Epithelial cell of proximal tubule (primary cell): ENCODE data around the gene FES. TPM values are rescaled to one million over a fixed set of nuclear protein-coding genes. Genes with fewer than 3 reads are reported as not detected.

Source experiments
- DNase-seq: peaks from one replicate; pipeline ENCODE4 v3.0.0-alpha.2; 2011; ENCODE audit warnings: low read depth
- H3K4me3 ChIP-seq: 2 replicates; pipeline ENCODE4 v1.5.1; 2011; ENCODE audit warnings: low read depth, mild to moderate bottlenecking, low read length
- total RNA-seq: library from RNA; depleted of rRNA; stranded (reverse); fragments of >200 nt; gene quantifications from 2 replicates; pipeline ENCODE4 v1.2.3, GENCODE V29; 2015
- TF ChIP-seq, protein P1 (sequence below): conservative IDR thresholded peaks from 2 replicates; pipeline ENCODE4 v1.5.1; 2012; ENCODE audit warnings: low read depth, mild to moderate bottlenecking, low read length

Gene FES
- total RNA-seq, 1 donor from 2014 or later: 24.6 TPM

GRCh38 chr15:90910441-90911301 is 26.4 kb downstream of the FES start:
- no peak overlapping the region for H3K4me3 ChIP-seq
- TF ChIP-seq, protein P1, sequence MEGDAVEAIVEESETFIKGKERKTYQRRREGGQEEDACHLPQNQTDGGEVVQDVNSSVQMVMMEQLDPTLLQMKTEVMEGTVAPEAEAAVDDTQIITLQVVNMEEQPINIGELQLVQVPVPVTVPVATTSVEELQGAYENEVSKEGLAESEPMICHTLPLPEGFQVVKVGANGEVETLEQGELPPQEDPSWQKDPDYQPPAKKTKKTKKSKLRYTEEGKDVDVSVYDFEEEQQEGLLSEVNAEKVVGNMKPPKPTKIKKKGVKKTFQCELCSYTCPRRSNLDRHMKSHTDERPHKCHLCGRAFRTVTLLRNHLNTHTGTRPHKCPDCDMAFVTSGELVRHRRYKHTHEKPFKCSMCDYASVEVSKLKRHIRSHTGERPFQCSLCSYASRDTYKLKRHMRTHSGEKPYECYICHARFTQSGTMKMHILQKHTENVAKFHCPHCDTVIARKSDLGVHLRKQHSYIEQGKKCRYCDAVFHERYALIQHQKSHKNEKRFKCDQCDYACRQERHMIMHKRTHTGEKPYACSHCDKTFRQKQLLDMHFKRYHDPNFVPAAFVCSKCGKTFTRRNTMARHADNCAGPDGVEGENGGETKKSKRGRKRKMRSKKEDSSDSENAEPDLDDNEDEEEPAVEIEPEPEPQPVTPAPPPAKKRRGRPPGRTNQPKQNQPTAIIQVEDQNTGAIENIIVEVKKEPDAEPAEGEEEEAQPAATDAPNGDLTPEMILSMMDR: no peak
- no peak for DNase-seq

DNA sequence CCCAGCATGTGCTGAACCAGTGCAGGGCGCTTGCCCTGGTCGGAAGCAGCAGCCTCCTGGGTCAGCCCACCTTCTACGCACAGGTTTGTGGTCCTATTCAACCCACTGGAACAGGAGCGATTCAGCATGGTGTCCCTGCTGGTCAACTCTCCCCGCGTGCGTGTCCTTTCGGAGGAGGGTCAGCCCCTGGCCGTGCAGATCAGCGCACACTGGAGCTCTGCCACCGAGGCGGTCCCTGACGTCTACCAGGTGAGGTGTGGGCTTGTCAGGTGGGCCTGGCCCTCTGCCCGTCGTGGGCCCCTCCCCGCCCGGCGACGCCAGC is 27.0 kb downstream of the FES start:
- TF ChIP-seq, protein P1: no peak
- H3K4me3 ChIP-seq: no peak overlapping the region
- DNase-seq: no peak

DNA sequence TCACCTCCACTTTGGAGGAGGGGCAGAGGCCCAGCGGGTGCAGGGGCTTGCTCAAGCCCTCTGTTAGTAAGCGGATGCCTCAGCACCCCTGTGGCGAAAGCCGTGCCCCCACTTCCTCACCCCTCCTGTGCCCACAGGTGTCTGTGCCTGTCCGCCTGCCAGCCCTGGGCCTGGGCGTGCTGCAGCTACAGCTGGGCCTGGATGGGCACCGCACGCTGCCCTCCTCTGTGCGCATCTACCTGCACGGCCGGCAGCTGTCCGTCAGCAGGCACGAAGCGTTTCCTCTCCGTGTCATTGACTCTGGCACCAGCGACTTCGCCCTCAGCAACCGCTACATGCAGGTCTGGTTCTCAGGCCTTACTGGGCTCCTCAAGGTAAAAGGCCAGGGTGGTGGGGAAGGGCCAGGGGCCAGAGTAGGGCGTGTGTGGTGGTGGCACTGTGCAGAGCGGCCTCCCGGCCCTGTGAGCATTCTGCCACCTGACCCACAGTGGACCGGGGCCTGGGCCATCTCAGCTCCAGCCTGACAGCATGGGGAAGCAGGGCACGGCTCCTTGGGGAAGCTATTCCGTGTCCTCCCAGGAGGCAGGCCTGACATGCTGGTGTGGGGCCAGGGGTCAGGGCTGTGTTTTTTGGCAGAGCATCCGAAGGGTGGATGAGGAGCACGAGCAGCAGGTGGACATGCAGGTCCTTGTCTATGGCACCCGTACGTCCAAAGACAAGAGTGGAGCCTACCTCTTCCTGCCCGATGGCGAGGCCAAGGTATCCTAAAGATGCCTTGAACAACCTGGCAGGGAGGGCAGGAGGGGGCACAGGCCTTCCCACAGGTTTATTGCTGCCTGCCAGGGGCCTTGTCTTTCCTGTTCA is 27.8 kb downstream of the FES start:
- TF ChIP-seq, protein P1: no peak
- DNase-seq: no peak

DNA sequence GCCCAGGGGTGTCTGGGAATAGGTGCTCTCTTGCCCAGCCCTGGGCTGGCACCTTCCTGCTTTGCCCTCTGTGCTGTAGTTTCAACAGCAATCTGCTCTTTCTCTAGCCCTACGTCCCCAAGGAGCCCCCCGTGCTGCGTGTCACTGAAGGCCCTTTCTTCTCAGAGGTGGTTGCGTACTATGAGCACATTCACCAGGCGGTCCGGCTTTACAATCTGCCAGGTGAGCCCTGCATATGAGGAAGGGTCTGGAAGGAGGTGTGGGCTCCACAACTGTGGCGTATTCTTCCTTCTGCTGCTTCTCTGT is 28.4 kb downstream of the FES start:
- no peak for DNase-seq
- H3K4me3 ChIP-seq: no peak overlapping the region
- TF ChIP-seq, protein P1: no peak

More for the DNA sequence above, 27.8 kb downstream of the FES start:
- no peak overlapping the region for H3K4me3 ChIP-seq

DNA sequence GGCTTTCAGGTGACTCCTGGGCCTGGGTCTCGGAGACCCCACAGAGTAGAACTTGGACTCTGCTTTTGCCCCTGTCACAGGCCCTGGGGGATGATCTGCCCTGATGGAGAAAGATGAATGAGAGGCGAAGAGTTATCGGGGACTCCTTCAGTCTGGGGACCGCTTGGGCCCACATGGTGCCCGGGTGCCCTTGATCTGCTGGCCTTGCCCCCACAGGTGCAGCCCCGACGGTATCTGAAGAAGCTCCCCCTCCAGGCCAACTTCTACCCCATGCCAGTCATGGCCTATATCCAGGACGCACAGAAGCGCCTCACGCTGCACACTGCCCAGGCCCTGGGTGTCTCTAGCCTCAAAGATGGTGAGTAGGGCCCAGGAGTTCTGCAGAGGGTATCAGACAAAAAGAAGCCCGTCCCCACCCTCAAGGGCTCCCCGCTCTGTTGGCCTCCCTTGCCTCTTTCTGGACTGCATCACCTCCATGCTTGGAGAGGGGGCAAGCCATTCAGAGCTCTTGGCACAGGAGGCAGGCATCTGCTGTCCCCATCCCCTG is 29.2 kb downstream of the FES start:
- no peak for DNase-seq
- no peak overlapping the region for H3K4me3 ChIP-seq
- TF ChIP-seq, protein P1: no peak

DNA sequence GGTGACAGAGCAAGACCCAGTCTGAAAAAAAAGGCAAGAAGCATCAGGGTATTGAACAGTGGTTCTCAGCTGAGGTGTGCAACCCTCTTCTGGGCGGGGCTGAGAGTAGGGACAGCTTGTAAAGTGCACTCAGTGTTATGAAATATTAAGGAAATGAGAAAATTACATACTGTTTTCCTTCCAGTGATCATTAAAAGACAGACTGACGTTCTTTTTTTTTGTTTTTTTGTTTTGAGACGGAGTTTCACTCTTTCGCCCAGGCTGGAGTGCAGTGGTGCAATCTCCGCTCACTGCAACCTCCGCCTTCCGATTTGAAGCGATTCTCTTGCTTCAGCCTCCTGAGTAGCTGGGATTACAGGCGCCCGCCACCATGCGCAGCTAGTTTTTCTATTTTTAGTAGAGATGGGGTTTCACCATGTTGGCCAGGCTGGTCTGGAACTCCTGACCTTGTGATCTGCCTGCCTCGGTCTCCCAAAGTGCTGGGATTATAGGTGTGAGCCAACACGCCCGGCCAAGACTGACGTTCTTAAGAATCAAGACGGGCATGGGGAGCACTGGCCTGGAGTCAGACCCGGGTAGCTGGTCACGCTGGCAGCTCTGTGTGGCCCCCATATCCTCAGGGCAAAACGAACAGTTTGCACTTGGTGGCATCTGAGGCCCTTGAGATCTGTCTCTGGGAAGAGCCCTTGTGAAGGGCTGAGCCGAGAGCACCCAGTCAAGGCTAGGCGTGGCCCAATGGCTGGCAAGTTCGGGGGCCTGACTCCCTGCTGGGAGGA is 30.2 kb downstream of the FES start:
- DNase-seq: no peak
- TF ChIP-seq, protein P1: no peak
- H3K4me3 ChIP-seq: no peak overlapping the region
